Measurements from ENCODE around the gene MCTP1.

MCTP1 gene

DNA sequence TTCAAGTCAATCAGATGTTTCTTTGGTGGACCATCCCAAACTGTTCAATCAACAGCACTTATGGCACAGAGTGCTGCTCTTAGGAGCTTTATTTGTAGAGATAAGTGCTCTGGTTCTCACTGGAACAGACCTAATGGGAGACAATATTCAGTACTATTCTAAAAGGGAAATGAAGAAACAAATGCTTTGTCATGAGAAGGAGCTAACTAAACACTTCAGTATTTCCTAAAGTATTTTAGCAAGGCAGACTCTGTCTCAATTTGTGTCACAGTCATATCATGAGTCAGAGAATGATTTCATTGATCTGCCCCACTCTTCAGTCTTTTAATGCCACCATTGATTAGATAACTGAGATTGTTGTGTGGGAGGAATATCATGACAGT, 491.1 kb downstream of the MCTP1 start:
- DNase-seq = no peak

DNA sequence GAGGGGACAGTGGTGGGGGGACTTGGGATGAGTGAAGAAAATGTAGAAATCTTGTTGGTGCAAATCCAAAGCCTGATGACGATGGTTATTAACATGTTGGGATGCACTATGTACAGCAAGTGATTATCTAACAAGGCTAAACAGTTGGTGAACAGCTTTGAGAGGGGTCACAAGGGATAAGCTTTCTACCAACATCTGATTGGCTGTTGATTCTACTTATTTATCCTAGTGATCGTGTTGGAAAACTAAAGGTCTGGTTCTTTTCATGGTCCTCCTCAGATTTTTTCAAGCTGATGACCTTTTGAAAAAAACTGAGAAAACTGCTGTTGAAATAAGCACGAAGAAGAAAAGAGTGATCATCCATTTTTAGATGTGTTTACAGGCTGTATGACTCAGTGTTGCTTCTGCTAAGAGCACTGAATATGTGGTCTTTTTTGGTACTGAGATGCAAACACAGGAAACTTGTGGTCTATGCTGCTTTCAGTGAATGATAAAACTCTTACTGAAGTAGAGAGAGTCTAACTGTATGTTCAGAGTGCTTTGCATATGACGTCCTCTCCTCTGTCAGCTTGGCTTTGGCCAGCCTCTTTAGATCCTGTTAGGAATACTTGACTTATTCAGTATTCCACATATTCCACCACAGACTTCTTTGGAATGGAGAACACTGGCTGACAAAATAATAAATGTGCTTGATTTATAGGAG, 491.6 kb downstream of the MCTP1 start:
- DNase-seq = no peak

DNA sequence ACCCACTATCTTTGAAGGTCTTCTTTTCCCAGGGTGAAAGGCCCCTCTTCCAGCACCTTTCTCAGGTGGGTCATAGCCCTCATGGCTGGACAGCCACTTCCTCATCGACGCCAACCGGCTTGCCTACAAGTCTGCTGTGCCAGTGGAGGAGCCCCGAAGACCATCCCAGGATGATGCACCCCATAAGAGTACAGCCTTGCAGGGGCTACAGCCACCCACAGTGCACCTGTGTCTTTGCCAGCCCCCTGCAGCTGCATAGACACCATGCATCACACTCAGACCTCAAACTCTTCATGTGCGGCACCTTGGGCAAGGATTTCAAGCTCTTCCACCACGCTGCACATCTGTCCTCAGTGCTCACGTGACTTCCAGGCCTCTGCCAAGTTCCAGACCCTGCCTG, 493.1 kb downstream of the MCTP1 start:
- no peak for DNase-seq

DNA sequence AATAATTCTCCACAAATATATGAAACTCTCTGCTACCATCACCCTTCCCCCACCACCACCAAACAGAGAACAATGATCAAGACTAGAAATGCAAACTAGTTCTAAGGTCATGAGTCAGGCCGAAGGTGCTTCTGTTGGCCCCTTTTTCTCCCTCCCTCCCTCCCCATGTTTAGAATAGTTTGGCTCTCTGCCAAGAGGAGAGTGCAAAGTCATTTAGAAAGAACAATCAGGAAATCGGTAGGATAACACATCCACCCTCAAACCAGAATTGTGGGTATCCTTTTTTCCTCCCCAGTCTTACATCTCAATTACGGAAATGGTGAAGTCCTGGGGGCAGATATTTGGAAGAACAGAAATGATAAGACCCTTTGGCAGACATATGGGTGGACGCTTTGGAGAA, 496.4 kb downstream of the MCTP1 start:
- no peak for DNase-seq

DNA sequence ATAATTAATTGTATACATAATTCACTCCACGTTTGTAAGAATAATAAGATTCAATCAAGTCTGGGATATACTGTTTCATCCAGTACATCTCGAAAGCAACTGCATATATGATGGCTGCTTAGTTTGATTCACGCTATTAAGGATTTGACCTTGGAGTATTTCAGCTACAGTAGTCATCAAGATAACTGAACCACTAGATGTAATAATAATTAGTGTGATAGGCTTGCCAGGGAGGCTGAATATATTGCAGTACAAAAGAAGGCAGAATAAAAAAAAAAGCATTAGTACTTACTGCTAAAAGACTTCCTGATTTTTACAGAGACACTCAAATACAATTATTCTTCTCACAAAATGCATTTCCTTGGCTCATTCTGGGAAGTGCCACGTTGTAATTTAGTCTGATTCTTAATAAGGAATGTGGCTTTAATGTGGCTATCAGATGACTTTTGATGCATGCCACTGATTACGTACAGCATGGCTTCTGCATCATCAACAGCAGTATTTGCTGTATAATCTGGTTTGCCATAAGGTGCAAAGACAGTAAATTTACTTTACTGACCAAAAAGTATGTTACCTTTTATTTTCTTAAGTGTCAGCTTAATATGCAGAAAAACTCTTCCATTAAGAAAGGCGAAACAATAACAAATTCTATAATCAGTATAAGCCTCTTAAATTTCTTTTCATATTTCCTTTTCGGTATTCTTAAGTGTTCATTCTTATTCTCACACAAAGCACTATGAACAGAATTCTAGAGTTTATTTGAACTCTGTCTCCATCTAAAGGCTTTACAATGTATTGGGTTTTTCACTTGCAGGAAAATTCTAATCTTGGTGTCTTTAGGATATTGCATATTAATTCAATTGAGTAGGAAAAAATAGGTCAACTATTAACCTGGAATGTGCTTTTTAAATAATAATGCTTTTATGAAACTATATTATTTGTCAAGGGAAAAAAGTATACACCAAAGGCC, 500.1 kb downstream of the MCTP1 start:
- no peak for DNase-seq

DNA sequence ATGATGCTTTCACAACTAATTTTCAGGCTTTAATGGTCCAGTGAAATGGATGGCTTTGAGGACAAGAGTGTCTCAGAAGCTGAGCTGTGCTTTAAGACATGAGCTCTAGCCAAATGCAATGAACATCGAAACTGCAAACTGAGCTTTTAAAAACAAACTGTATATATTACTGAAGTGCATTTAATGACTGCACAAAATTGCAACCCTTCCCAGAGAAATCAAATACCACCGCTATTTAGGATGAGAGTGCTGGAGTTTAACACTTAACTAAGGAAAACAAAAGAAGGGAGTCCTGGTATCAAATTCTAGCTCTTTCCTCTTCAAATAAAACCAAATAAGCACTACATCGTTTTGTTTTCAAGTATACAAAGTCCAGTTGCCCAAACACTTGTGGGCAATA, 502.5 kb downstream of the MCTP1 start:
- no peak for DNase-seq

DNA sequence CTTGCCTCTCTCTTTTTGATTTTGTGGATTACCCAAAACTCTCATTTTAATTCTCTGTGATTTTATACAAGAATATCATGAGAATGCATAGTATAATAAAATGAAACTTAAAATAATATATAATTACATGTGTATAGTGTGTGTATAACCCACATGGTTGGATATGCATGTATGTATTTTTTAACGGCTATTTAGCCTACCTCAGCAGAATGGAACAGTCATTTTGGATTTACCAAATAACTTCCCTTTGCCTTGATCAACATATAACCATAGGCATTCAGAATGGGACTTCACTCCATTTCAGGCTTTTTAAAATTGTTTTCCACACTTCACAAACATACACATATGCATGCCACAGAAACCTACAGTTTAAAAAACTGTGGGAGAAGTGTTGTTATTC, 505.2 kb downstream of the MCTP1 start:
- DNase-seq = no peak

DNA sequence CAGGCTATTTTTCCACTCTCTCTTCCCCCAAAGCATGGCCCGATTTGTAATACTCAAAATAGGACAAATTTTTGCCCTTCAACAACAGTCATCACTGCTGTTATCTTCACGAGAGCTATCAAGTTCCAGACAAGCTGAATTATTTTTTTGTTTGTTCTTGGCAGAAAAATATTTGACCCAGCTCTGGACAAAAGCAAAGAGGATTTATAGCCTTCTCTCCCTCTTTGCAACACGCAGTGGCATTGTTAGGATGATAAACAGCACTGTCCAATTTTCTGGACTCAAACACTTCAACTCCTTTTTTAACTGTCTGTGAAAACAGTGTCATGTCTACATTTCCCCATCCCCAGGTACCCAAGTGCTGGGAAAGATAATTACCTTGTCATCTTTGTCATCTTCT, 506.2 kb downstream of the MCTP1 start:
- DNase-seq = no peak

DNA sequence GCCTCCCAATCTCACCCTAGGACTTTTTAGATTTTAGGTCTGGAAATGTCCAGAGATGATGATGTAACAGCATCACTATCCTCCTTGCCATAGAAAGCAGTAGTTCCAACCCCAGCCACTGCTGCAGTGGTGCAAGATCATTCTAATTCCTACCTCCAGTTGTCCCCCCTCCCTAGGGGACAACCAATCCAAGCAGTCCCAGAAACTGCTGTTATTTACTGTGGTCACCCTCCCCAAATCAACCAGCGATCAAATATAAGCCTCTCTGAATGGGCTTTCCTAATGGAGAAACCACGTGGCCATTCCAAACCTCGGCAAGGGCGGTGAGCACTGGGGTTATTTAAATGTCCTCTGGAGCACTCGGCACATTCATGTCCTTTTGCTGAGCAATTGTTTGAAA, 506.6 kb downstream of the MCTP1 start:
- DNase-seq = no peak

DNA sequence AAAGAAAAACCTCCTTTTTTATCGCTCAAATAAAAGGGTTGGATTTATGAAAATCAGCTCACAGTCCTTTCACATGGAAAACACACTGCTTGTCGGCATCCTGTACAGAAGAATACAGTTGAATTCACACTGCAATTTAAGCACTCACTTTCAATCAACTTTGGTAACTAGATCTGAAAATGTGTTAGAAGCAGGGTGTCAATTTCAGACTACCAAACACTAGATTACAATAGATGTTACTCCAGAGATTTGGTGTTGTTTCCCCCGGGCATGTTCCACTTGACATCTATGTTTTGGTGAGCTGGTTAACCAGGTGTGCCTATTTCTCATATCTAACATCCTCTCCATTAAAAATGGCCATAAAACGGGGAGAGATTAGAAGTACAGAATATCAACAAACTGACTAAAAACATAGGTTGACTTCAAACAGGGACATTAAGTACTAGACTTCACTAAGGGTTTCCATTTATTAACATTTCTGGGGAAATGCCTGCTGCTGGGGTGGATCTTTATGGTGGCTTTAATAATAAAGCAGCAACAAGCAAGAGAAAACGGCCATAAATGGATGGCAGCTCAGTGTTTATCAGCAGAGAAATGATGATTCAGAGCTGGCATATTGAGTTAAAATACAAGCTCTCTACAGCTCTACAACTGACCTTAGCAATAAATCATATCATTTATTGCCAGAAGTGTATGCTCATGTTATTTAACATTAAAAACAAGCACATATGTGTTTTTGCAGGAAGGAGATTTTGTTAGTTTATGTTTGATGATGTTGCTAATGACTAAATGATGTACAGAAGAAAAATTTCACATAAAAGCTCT, 507.6 kb downstream of the MCTP1 start:
- no peak for DNase-seq

DNA sequence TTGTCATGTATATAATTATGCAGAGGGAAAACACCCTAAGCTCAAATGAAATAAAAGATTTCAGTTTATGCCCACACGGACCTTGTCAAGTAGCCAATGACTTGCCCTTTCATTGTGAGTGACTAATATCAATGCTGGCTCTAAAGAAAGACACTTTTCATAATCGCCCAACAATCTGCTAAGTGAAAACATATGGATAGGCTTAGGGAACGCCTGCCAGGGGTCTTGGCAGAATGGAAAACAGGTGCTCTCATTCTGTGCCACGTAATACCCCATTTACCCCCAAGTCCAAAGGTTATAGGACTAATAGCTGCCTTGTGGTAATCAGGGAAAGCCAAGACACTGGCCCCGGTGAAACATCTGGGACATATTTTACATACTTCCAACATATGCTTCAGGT, 508.7 kb downstream of the MCTP1 start:
- DNase-seq = no peak

DNA sequence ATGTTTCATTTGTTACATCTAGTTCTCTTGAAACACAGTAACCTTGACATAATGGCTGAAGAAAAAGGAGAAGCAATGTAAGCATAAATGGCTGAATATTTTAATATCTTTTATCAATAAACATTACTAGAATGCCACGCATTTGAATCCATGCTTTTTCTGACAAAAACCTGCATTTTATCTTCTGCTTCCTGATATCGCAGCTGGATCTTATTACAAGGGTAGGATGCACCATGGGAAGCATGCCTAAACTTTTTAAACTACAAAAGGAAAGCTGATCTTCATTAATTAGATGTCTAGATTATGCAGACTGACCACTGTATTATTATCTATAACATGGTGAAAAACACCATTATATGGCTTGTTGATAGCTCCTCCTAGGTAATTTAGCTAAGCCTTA, 509.8 kb downstream of the MCTP1 start:
- no peak for DNase-seq

DNA sequence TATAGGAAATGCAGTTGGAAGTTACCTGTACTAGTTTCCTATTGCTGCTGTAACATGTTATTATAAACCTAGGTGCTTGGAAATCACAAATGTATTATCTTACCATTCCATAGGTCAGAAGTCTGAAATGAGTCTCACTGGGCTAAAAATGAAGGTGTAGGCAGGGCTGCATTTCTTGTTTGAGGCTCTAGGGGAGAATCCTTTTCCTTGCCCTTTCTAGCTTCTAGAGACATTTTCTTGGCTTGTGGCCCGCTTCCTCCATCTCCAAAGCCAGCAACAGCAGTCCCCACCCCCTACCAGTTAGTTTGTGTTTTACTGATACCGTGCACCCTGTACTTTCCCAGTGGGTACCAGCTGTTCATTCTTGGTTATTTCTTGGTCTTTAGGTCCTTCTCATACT, 513.2 kb downstream of the MCTP1 start:
- no peak for DNase-seq

DNA sequence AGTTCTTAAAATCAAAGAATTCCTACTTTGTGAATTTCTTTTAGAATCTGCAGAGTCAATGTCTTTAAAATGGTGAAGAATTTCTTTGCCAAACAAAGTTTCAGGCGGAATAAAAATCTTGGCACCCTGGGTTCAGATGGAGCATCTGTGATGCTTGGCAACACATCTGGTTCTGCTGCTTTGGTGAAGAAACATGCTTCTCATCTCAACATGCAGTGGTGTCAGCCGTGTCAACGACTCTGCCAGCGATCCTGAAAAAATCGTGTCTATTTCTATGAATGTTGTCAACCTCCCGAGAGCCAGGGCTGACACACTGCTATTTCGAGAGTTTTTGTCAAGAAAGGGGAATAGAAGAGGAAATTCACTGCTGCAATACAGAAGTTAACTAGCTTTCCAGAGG, 514.9 kb downstream of the MCTP1 start:
- DNase-seq = no peak

DNA sequence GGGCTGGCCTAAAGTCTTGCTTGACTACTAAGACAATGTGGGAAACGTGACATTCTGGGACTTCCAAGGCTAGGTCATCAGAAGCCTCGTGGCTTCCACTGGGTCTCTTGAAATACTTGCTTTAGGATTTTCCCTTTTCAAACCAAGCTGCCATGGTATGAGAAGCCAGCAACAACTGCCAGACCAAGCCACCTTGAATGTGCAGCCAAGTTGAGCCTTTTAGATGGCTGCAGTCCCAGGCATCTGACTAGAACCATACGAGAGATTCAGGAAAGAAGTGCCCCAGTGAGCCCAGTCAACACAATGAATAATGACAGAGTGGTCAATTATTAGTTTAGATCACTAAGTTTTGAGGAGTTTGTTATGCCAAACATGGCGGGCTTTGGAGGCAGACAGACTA, 523.1 kb downstream of the MCTP1 start:
- DNase-seq = no peak

DNA sequence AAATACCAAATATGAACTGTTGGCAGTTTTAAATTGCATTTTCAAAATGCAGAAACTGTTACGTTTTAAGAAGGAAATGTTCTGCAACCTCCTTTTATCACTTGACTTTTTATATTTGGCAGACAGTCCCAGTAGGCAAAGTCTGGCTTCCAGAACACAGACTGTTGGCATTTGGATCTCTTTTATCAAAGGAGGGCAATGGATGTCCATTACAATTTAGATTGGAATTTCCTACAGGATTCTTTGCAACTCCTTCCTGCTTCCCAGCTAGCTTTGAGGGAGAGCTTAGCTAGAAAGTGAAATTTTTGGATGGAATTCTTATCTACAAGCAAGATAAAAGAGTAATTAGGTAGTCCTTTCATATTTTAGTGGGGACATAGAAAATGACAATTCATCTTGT, 523.8 kb downstream of the MCTP1 start:
- no peak for DNase-seq

DNA sequence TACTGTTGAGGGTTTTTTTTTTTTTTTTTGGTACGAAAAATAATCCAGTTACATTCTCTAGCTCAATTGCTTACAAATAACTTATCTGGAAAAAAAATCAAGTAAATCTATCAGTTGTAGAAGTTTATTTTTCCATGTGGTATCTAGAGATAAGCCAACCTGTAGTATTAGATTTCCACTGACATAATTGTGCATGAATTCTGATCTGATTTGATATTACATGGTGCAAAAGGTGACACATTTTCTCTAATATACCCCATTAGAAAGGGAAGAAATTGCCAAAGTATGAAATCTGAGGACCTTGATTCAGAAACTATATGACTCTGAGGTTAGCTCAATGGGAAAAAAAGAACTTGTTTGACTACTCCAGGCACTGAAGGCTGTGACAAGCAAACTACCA, 524.9 kb downstream of the MCTP1 start:
- DNase-seq = no peak

DNA sequence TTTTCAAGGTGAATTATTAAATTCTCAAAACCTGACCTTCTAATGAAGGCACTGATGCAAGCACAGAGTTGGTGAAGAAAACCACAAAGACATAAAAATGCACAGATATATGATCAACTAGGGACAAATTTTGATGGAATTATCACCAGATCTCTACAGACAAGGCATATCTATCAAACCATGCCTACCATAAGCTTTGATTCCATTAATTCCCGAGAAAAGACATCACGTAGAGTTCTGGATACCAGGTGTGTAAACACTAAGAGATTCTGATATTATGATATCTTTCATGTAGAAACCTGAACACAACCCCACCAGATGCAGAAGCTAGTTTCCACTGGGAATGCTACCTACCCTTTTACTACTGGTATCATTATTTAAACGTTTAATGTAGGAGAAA, 525.9 kb downstream of the MCTP1 start:
- no peak for DNase-seq

DNA sequence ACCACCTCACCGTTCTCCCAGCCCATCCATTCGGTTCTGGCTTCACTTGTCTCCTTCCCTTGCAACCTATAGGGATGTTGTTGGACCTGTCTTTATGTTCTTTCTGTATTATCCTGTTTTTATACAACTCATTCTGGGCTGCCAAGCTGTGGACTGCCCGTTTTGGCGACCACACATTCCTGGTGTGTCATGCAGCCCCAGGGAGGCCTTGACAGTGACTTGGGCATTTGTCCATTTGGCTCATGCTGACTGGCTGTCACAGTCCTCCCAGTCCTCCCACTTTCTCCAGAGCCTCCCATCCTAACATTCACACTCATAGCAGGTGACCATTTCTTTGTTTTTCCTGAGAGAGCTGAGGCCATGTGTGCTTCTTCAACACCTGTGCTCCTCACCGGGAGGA, 530.1 kb downstream of the MCTP1 start:
- no peak for DNase-seq

DNA sequence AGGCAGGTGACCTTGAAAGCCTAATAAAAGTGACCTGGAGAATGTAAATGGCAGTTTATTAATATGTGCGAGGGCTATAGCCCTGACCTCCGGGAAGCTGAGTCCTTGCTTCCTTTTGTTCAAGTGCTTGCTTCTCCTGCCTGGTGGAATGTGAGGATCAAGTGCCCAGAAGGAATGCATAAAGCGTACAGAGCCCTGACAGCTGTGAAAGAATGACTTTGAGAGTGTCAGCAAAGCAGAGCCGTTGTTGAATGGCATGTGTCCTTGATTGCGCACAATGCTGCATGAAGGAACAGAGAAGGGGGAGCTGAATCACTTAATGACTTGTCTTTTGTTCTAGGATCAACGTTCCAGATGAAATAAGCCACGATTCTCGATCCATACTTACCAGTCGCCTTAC, 533.4 kb downstream of the MCTP1 start:
- DNase-seq = no peak

DNA sequence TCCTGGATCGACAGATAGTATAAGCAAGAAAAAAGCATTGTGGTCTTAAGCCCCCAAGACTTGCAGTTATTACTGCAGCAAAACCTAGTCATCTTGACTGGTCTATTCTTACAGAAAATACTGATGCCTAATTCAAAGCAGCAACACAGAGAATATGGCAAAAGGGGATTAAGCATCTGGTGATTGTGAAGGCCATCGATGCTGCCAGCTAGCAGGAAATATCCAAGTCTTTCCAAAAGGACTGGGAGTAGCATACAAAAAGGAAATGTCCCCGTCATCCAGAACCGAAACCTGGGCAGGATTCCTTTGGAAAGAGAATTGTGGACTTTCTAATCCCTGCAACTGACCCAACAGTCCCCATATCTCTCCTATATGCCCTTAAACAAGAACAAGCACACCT, 534.2 kb downstream of the MCTP1 start:
- DNase-seq = no peak

DNA sequence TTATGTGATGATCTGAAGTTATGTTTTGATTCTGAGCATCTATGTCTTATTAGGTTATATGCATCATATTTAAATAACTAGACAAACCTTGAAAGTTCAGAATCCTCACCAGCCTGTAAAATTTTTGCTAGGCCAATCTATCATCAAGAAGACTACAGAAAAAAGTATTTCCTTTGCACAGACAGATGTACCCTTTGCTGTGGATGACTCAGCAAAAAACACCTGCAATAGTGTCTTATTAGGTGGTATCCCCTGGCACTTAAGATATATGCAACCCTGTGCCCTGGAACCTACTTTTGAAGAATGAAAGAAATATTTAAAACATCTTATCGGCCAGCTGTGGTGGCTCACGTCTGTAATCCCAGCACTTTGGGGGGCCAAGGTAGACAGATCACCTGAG, 535.9 kb downstream of the MCTP1 start:
- no peak for DNase-seq

DNA sequence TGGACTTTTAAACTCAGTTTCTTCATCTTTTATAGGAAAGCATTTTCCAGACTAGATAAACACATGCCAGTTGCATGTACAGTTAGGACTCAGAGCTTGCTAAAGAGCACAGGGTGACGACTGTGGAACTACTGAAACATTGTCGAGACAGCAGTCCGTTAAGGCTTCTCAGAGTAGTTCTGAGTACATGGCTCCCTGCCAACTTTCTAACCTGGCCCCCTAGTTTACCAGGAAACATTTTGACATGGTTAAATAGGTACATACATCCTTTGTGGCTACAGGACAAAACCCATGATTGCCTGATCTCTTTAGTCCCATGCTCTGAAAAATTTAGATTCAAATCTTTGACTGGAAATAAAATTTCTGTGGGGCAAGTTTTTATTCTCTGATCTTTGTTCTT, 536.7 kb downstream of the MCTP1 start:
- no peak for DNase-seq

DNA sequence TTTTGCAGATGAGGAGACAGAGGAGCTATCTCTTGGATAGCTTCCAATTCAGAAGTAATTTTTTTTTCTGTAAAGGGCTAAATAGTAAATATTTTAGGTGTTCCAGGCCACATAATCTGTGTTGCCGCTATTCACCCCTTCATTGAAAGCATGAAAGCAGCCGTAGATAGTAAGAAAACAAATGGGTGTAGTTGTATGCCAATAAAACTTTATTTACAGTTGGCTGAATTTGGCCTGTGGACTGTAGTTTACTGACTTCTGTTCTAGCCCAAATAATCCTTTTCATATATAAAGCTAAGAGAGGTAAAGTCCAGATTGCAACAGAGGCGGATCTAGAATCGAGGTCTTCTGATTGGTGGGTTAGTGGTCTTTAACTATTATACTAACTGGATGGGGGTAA, 537.5 kb downstream of the MCTP1 start:
- no peak for DNase-seq

Measured in activated gamma-delta T cell (primary cell).